ENCODE measurements around the gene FNBP1. TPM values are rescaled to one million over a fixed set of nuclear protein-coding genes. Genes with fewer than 3 reads are reported as not detected.
"Not testable (repeated sequence)": the region's sequence is repeated elsewhere in the genome, so short reads cannot be mapped to it uniquely, and the experiment has no call there.

FNBP1 gene
- total RNA-seq, 1 donor from 2014 or later, result 47.1 TPM

- no peaks in the 10 kb centered on the region for H3K9me3 ChIP-seq
- H3K4me3 ChIP-seq, result no peak overlapping the region
- no peaks in the 10 kb centered on the region for H3K36me3 ChIP-seq
- H3K27ac ChIP-seq, result peak overlapping the region; percentile 9
- intact Hi-C loops (cut with DNase I), result no loop called here
- H3K27me3 ChIP-seq, result no peaks in the 10 kb centered on the region
- DNase-seq (ENCODE audit: extremely low spot score in 2 of 2), result no peak
- peaks cover 47% of the 10 kb centered on the region for H3K4me1 ChIP-seq
- no peak for TF ChIP-seq CTCF (IDR thresholded peaks at IDR 0.05)
- no peak for TF ChIP-seq POLR2A (IDR thresholded peaks at IDR 0.05)
- no peak for TF ChIP-seq POLR2AphosphoS5 (IDR thresholded peaks at IDR 0.05; ENCODE audit: insufficient read depth in 1 of 2, low read depth in 1 of 2)
These were observed 43.9 kb downstream of the FNBP1 start for GRCh38 chr9:129999141-129999510.

GRCh38 chr9:129998491-129999140 lies 44.4 kb downstream of the FNBP1 start:
- Histone ChIP-seq H3K4me1 (peaks cover 47% of the 10 kb centered on the region), H3K9me3 (no peaks in the 10 kb centered on the region), H3K27me3 (no peaks in the 10 kb centered on the region), H3K36me3 (no peaks in the 10 kb centered on the region), H3K4me3 (no peak overlapping the region), H3K27ac (peak overlapping the region; percentile 9)
- TF ChIP-seq POLR2A (IDR thresholded peaks at IDR 0.05), result no peak
- TF ChIP-seq CTCF (IDR thresholded peaks at IDR 0.05), result no peak
- TF ChIP-seq POLR2AphosphoS5 (IDR thresholded peaks at IDR 0.05; ENCODE audit: insufficient read depth in 1 of 2, low read depth in 1 of 2), result no peak
- DNase-seq (ENCODE audit: extremely low spot score in 2 of 2), result no peak
- intact Hi-C loops (cut with DNase I), result no loop called here

- intact Hi-C loops (cut with DNase I), result not testable (repeated sequence)
These were observed 45.3 kb downstream of the FNBP1 start for GRCh38 chr9:129997706-129998105.

GRCh38 chr9:129996161-129996830 lies 46.7 kb downstream of the FNBP1 start:
- TF ChIP-seq POLR2A (IDR thresholded peaks at IDR 0.05), result no peak
- no peak for TF ChIP-seq POLR2AphosphoS5 (IDR thresholded peaks at IDR 0.05; ENCODE audit: insufficient read depth in 1 of 2, low read depth in 1 of 2)
- no peak for TF ChIP-seq CTCF (IDR thresholded peaks at IDR 0.05)
- Histone ChIP-seq H3K27ac (peak overlapping the region; percentile 68), H3K4me1 (peaks cover 47% of the 10 kb centered on the region), H3K4me3 (no peak overlapping the region), H3K27me3 (no peaks in the 10 kb centered on the region), H3K36me3 (no peaks in the 10 kb centered on the region), H3K9me3 (no peaks in the 10 kb centered on the region)
- no peak for DNase-seq (ENCODE audit: extremely low spot score in 2 of 2)
- intact Hi-C loops (cut with DNase I), result no loop called here

More at GRCh38 chr9:129997706-129998105, 45.3 kb downstream of the FNBP1 start:
- H3K4me1 ChIP-seq, result peaks cover 47% of the 10 kb centered on the region
- not testable (repeated sequence) for H3K27ac ChIP-seq; H3K9me3 ChIP-seq; H3K4me3 ChIP-seq; DNase-seq (ENCODE audit: extremely low spot score in 2 of 2); H3K36me3 ChIP-seq; H3K27me3 ChIP-seq

GRCh38 chr9:129995409-129996160 lies 47.4 kb downstream of the FNBP1 start:
- peaks cover 50% of the 10 kb centered on the region for H3K4me1 ChIP-seq
- H3K36me3 ChIP-seq, result no peaks in the 10 kb centered on the region
- no peak overlapping the region for H3K4me3 ChIP-seq
- intact Hi-C loops (cut with DNase I), result no loop called here
- H3K27me3 ChIP-seq, result no peaks in the 10 kb centered on the region
- H3K9me3 ChIP-seq, result no peaks in the 10 kb centered on the region
- DNase-seq (ENCODE audit: extremely low spot score in 2 of 2), result no peak
- TF ChIP-seq CTCF (IDR thresholded peaks at IDR 0.05), result no peak
- no peak for TF ChIP-seq POLR2A (IDR thresholded peaks at IDR 0.05)
- no peak for TF ChIP-seq POLR2AphosphoS5 (IDR thresholded peaks at IDR 0.05; ENCODE audit: insufficient read depth in 1 of 2, low read depth in 1 of 2)
- peak overlapping the region; percentile 68 for H3K27ac ChIP-seq

All from vagina (tissue), 2 donors.